IPS-20b (cell line): ENCODE measurements around the gene VAMP1.
"Not testable (repeated sequence)": the region's sequence is repeated elsewhere in the genome, so short reads cannot be mapped to it uniquely, and the experiment has no call there.

Experiments used
- H3K27ac ChIP-seq: one replicate; pipeline ENCODE4 v1.5.1; 2013; ENCODE audit warnings: low read length
- H3K27me3 ChIP-seq: 2 replicates; pipeline ENCODE4 v1.6.1; 2013; ENCODE audit warnings: mild to moderate bottlenecking, low read length, inconsistent platforms; ENCODE audit not compliant: insufficient read depth
- H3K36me3 ChIP-seq: 2 replicates; pipeline ENCODE4 v1.6.1; 2013; ENCODE audit warnings: low read depth, mild to moderate bottlenecking, inconsistent platforms, low read length, moderate library complexity; ENCODE audit not compliant: insufficient read depth
- H3K4me1 ChIP-seq: 2 replicates; pipeline ENCODE4 v1.6.1; 2013; ENCODE audit warnings: mild to moderate bottlenecking, control low read depth, inconsistent platforms, low read length, moderate library complexity; ENCODE audit not compliant: insufficient read depth
- H3K4me3 ChIP-seq: 2 replicates; pipeline ENCODE4 v1.5.1; 2013; ENCODE audit warnings: mild to moderate bottlenecking, low read length, inconsistent platforms
- H3K9ac ChIP-seq: 2 replicates; pipeline ENCODE4 v1.6.1; 2013; ENCODE audit warnings: low read depth, mild to moderate bottlenecking, inconsistent platforms, low read length, moderate library complexity
- H3K9me3 ChIP-seq: 2 replicates; pipeline ENCODE4 v1.6.1; 2013; ENCODE audit warnings: mild to moderate bottlenecking, low read depth, low read length, inconsistent platforms; ENCODE audit not compliant: insufficient read depth

The VAMP1 gene

GRCh38 chr12:6490673-6491072, 20.2 kb upstream of the VAMP1 start:
- H3K9ac ChIP-seq, H3K4me1 ChIP-seq, H3K27me3 ChIP-seq: not testable (repeated sequence)

GRCh38 chr12:6489449-6489848, 19.0 kb upstream of the VAMP1 start:
- Histone ChIP-seq H3K4me1 (peaks cover 3% of the 10 kb centered on the region; the same call in 1 of the 2 replicates), H3K9me3 (no peaks in the 10 kb centered on the region), H3K36me3 (peaks cover 14% of the 10 kb centered on the region), H3K4me3 (no peak overlapping the region), H3K9ac (no peak overlapping the region), H3K27ac (no peak overlapping the region), H3K27me3 (no peaks in the 10 kb centered on the region)

More at GRCh38 chr12:6490673-6491072, 20.2 kb upstream of the VAMP1 start:
- not testable (repeated sequence) for H3K9me3 ChIP-seq, H3K4me3 ChIP-seq, H3K27ac ChIP-seq
- peaks cover 22% of the 10 kb centered on the region for H3K36me3 ChIP-seq

GRCh38 chr12:6488240-6488639, 17.8 kb upstream of the VAMP1 start:
- Histone ChIP-seq H3K27me3 (no peaks in the 10 kb centered on the region), H3K27ac (no peak overlapping the region), H3K9ac (no peak overlapping the region), H3K4me1 (peaks cover 3% of the 10 kb centered on the region; the same call in 1 of the 2 replicates), H3K9me3 (no peaks in the 10 kb centered on the region), H3K4me3 (no peak overlapping the region), H3K36me3 (peaks cover 14% of the 10 kb centered on the region)

- H3K27me3 ChIP-seq = no peaks in the 10 kb centered on the region
- no peak overlapping the region for H3K27ac ChIP-seq
- no peak overlapping the region for H3K9ac ChIP-seq
- H3K4me1 ChIP-seq = no peaks in the 10 kb centered on the region
- H3K36me3 ChIP-seq = no peaks in the 10 kb centered on the region
- H3K9me3 ChIP-seq = no peaks in the 10 kb centered on the region
- no peak overlapping the region for H3K4me3 ChIP-seq
Measured at GRCh38 chr12:6478416-6478815, 7.9 kb upstream of the VAMP1 start.

GRCh38 chr12:6477601-6478377, 7.3 kb upstream of the VAMP1 start:
- not testable (repeated sequence) for H3K27ac ChIP-seq, H3K9me3 ChIP-seq, H3K4me1 ChIP-seq, H3K9ac ChIP-seq, H3K4me3 ChIP-seq, H3K27me3 ChIP-seq, H3K36me3 ChIP-seq

- H3K9me3 ChIP-seq = no peaks in the 10 kb centered on the region
- no peak overlapping the region for H3K9ac ChIP-seq
- H3K36me3 ChIP-seq = no peaks in the 10 kb centered on the region
- H3K27ac ChIP-seq = no peak overlapping the region
- H3K4me1 ChIP-seq = no peaks in the 10 kb centered on the region; the same call in 1 of the 2 replicates
- no peak overlapping the region for H3K4me3 ChIP-seq
- no peaks in the 10 kb centered on the region for H3K27me3 ChIP-seq
Measured at GRCh38 chr12:6476489-6476888, 6.0 kb upstream of the VAMP1 start.

GRCh38 chr12:6475233-6475975, 4.9 kb upstream of the VAMP1 start:
- not testable (repeated sequence) for H3K4me1 ChIP-seq, H3K9me3 ChIP-seq, H3K9ac ChIP-seq, H3K27me3 ChIP-seq, H3K4me3 ChIP-seq, H3K27ac ChIP-seq, H3K36me3 ChIP-seq

- Histone ChIP-seq H3K4me1 (peaks cover 7% of the 10 kb centered on the region; the same call in 1 of the 2 replicates), H3K9me3 (no peaks in the 10 kb centered on the region), H3K36me3 (peaks cover 4% of the 10 kb centered on the region; the same call in 1 of the 2 replicates)
Measured at GRCh38 chr12:6472491-6472890, 2.0 kb upstream of the VAMP1 start.

GRCh38 chr12:6471989-6472360, 1.5 kb upstream of the VAMP1 start:
- Histone ChIP-seq H3K9me3 (no peaks in the 10 kb centered on the region), H3K4me1 (peaks cover 7% of the 10 kb centered on the region; the same call in 1 of the 2 replicates), H3K27ac (no peak overlapping the region), H3K27me3 (peaks cover 10% of the 10 kb centered on the region; the same call in 1 of the 2 replicates), H3K4me3 (no peak overlapping the region), H3K36me3 (peaks cover 4% of the 10 kb centered on the region; the same call in 1 of the 2 replicates), H3K9ac (no peak overlapping the region)

More at GRCh38 chr12:6472491-6472890, 2.0 kb upstream of the VAMP1 start:
- Histone ChIP-seq H3K27me3 (peaks cover 10% of the 10 kb centered on the region; the same call in 1 of the 2 replicates), H3K4me3 (no peak overlapping the region), H3K27ac (no peak overlapping the region), H3K9ac (no peak overlapping the region)

GRCh38 chr12:6469609-6470374, 685 bp downstream of the VAMP1 start:
- Histone ChIP-seq H3K4me3 (peak overlapping the region; percentile 94), H3K4me1 (peaks cover 7% of the 10 kb centered on the region; the same call in 1 of the 2 replicates), H3K36me3 (peaks cover 10% of the 10 kb centered on the region), H3K9me3 (no peaks in the 10 kb centered on the region), H3K9ac (peak overlapping the region; percentile 70; the same call in 1 of the 2 replicates), H3K27me3 (peaks cover 10% of the 10 kb centered on the region; the same call in 1 of the 2 replicates), H3K27ac (no peak overlapping the region)

- peaks cover 10% of the 10 kb centered on the region; the same call in 1 of the 2 replicates for H3K27me3 ChIP-seq
- no peaks in the 10 kb centered on the region for H3K9me3 ChIP-seq
- H3K9ac ChIP-seq = no peak overlapping the region
- H3K27ac ChIP-seq = no peak overlapping the region
- H3K4me1 ChIP-seq = peaks cover 7% of the 10 kb centered on the region; the same call in 1 of the 2 replicates
- peaks cover 17% of the 10 kb centered on the region for H3K36me3 ChIP-seq
- peak overlapping the region; percentile 94; the same call in 1 of the 2 replicates for H3K4me3 ChIP-seq
Measured at GRCh38 chr12:6469092-6469491, 1.4 kb downstream of the VAMP1 start.
